Measurements from ENCODE around the gene FRAS1.
"Not testable (repeated sequence)": the region's sequence is repeated elsewhere in the genome, so short reads cannot be mapped to it uniquely, and the experiment has no call there.

The FRAS1 gene

DNA sequence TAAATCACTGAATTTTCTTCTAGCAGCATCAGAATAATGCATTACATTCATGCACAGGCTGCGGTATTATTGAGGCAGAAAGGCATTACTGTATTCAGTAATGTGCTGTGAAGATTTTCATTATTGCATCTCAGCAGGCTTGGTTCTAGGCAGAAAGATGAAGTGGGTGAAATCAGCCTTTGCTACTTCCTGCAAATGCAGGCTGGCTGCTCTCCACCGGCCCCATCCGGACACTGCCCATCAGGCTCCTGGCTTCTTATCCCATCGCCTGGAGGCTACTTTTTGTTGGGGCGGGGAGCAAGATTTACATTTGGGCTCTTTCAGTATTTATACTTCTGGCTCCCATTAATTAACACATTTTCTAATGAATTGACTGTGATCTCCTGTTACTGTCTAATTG is 117.8 kb downstream of the FRAS1 start:
- no peak for DNase-seq

- DNase-seq: no peak
Observed at GRCh38 chr4:78179196-78179595, 122.1 kb downstream of the FRAS1 start.

GRCh38 chr4:78181681-78182234 is 124.6 kb downstream of the FRAS1 start:
- DNase-seq: not testable (repeated sequence)

DNA sequence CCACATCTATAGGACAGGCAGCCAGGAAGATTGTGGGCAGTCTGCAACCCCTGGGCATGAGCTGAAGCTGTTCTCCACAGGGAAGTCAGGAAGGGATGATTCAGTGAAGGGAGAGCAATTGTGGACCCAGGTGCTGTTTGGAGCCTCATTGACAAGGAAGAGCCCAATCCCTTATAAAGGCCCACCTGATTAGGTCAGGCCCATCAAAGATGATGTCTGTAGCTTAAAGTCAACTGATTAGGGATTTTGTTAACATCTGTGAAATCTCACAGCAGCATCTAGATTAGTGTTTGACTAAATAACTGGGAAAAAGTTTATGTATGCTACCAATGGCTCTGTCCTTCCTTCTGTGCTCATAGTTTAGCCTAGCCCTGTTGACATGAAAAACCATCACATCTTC is 127.5 kb downstream of the FRAS1 start:
- DNase-seq: no peak

DNA sequence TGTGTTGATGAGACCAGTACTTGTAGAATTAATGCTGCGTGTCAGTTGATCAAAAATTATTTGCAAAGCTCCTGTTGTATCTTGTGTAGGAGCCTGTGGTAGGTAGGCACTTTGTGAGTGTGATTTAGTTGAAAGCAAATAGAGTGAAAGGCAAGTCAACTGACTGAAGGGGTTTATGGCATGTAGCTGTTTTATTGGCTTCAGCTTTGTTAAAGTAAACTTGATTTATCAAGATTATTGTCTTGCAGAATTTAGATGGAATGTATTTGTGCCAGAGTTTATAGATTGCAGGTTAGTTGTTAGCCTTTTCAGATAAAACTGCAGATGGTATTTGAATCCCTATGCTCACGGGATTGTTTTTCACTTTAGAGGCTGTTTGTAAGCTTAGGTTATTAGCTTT is 128.0 kb downstream of the FRAS1 start:
- no peak for DNase-seq

DNA sequence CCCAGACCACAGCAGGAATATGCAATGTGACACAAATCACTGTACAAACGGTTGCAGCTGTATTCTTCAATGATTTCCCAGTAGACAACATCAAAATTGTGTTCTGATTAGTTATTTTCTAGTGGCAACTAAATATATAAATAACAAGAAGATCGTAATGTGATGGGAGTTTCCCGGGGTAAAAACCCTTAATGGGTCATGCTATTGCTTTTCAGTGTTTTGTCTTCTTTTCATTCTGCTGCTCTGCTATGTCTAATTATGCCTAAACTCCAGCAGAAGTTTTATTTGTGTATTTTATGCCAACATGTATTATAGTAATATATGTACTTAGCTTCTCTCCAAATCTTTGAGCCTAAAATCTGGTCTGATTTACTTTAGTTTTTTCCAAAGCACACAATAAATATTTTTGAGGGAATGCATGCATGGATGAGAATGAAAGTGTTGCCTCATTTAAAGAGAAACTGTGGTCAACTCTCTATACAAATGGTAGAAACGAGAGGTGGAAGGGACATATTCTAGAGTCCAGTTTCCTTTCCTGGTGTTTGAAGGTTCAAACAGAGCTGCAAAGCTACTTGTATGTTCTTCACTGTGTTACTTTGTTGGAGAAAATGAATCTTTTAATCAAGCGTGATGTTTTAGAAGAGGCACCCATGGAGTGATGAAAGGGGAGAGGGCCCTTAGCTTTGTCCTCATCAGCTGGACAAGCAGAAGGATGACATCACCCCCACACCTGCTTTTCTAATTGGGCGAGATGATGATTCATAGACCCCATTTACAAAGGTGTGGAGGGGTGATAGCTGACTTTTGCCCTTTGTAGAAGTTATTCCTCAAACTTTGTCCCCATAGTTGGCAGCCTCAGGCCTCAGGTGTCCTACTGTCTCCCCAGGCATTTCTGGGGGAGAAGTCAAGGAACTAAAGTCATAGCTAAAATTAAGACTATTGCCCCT is 129.7 kb downstream of the FRAS1 start:
- DNase-seq: no peak

GRCh38 chr4:78190068-78190467 is 132.9 kb downstream of the FRAS1 start:
- no peak for DNase-seq

DNA sequence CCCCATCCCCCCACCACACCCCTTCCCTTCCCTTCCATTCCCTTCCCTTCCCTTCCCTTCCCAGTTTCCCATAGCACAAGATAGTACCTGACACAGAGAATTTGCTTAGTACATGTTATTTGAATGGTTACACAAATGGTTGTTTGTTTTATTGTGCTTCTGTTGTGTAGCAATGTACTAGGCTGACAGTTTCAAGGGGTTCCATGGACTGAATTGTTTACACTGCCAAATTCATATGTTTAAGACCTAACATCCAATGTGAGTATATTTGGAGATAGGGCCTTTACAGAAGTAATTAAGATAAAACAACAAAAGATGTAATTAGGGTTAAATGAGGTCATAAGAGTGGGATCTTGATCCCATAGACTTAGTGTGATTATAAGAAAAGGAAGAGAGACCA is 133.5 kb downstream of the FRAS1 start:
- DNase-seq: no peak

- DNase-seq: no peak
Observed at GRCh38 chr4:78197947-78198346, 140.8 kb downstream of the FRAS1 start.

- DNase-seq: no peak
Observed at GRCh38 chr4:78199984-78200383, 142.9 kb downstream of the FRAS1 start.

- DNase-seq: no peak
Observed at GRCh38 chr4:78200949-78201348, 143.8 kb downstream of the FRAS1 start.

DNA sequence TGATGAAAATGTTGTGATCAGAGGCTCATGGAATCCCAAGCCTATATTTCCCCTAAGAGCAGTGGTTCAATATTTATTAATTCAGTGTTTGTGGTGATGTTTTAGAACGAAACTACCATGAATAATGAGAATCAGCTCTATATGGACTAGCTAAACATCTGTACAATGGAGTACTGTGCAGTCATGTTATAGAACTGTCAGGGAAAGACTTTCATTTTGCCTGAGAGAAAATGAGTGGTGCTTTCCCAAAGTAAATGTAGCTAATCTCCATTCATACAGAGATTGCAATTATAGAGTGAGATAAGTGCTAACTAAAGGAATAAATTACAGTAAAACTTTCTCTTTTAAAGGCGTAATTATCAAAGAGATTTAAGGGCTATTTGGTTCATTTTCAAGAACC is 147.1 kb downstream of the FRAS1 start:
- no peak for DNase-seq

- no peak for DNase-seq
Observed at GRCh38 chr4:78205591-78205990, 148.5 kb downstream of the FRAS1 start.

DNA sequence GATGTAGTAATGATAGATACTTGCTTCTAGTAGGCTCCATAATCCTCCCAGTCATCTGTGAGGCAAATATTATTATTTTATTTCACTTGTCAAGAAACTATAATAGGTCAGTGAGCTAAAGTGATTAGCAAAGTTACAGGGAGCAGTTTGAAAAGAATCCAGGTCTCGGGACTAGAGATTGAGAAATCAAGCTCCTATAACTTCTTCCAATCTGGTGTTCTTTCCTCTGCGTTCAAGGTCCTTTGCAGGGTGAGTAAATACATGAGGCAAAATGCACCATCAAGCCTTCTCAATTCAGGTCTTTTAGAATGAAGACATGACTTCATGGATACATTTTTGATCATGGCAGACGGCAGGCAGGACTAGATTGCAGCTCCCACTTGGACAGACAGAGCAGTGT is 150.4 kb downstream of the FRAS1 start:
- DNase-seq: no peak

GRCh38 chr4:78207951-78208350 is 150.8 kb downstream of the FRAS1 start:
- DNase-seq: no peak

- DNase-seq: not testable (repeated sequence)
Observed at GRCh38 chr4:78208896-78209295, 151.8 kb downstream of the FRAS1 start.

DNA sequence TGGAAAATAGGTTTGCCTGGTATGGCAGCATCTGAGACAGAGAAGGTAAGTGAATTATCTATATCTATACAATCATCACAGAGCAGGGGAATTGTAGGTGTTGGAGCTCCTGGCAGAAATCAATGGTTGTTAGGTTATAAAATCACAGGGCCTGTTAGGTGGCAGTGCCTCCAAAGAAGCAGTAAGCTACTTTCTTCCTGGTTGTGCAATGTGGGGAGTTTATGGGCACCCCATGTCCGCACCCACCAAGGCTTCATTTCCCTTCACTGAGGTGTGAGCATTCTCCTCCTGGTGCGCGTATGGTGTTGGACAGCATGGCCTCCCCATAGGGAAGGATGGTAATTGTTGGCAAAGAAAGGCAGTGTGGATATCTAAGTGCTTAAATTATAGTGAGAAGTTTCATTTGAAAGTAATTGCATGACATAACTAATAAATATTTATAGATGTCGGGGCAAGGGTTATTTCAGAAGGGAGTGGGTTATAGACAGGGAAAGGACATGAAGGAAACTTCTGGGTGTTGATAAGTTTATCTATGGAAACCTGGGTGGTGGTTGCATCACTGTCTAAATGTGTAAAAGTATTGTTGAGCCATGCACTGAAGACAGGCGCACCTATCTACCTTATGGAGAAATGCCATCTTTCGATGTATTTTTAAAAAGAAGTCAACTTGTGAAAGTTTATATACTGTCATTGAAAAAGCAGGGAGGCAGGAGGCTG is 153.7 kb downstream of the FRAS1 start:
- DNase-seq: no peak

GRCh38 chr4:78213218-78213617 is 156.1 kb downstream of the FRAS1 start:
- DNase-seq: no peak

DNA sequence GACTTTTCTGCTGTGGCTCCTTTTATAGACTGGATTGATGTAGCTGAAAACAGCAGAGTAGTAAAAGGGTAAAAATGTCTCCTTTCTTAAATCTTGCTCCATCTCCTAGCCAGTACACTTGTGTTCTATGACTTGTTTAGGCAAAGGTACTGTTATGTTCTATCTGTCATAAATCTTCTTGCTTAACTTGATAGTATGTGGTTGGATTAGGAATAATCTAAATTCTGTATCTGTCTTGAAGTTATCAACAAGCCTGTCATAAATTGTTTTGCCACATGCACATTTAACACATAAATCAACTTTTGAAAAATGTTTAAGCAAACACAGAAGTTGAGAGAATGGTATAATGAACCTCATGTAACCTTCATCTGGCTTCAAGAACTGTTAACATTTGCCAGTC is 157.0 kb downstream of the FRAS1 start:
- no peak for DNase-seq

GRCh38 chr4:78217557-78217956 is 160.4 kb downstream of the FRAS1 start:
- no peak for DNase-seq

DNA sequence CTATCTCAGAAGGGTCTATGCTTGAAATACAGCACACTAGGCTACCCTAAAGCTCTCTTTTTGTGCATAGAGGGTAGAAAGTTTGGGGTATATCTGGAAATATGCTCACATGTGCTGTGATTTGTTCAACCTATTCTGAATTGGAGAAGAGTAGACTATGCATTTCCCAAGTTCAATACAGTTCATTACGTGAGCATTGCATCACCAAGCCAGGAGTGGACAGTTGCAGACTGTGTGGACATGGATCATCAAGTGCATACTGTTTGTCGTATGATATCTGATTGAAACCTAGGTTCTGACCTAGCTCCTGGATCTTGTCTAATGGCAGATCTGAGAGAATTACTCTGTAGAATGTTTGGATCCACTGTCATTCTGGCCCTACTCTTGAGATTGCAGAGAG is 161.1 kb downstream of the FRAS1 start:
- DNase-seq: no peak

DNA sequence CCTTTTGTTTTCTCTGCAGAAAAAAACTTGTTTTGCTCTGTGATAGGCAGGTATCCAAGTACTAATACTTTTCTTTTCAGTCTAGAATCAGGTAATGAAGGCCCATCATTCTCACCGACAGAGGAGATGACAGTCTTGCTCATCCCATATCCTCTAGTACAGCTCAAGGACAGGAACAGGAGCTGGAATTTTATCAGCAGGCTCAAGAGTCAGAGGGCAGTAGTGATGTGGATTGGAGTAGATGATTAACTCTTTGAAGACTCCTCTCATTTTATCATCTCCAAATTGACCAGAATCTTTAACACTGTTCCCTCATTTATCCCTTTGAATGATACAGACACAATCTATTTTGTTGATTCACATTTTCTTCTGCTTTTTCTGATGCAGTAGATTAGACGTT is 162.7 kb downstream of the FRAS1 start:
- DNase-seq: no peak

- no peak for DNase-seq
Observed at GRCh38 chr4:78220283-78220682, 163.2 kb downstream of the FRAS1 start.
